Type B pancreatic cell (in vitro differentiated cells): ENCODE results near the gene SNCG. TPM values are rescaled to one million over a fixed set of nuclear protein-coding genes. Genes with fewer than 3 reads are reported as not detected.

ENCODE experiments used
- total RNA-seq: library from RNA; stranded (reverse); gene quantifications from 2 replicates; pipeline ENCODE4 v1.2.1, GENCODE V29; 2021; ENCODE audit warnings: low replicate concordance

Gene SNCG
- total RNA-seq, 1 donor from 2014 or later = 60.4 TPM

Other genes starting within 250 kb of the SNCG start
- 63.3 and 84.7 TPM in 2 replicates for gene BMPR1A, start 202.0 kb upstream of the SNCG start, total RNA-seq
- gene MMRN2, start 984 bp upstream of the SNCG start, total RNA-seq = 4.0 and 5.5 TPM in 2 replicates
- 1.5 TPM in 1 of 2 replicates, not detected in the other for gene ADIRF, start 9.9 kb downstream of the SNCG start, total RNA-seq
- gene FAM25A, start 61.7 kb downstream of the SNCG start, total RNA-seq = not detected in 2 replicates
- 123 and 144 TPM in 2 replicates for gene GLUD1, start 136.2 kb downstream of the SNCG start, total RNA-seq
- gene SHLD2, start 136.6 kb downstream of the SNCG start, total RNA-seq = 20.3 and 24.9 TPM in 2 replicates